HepG2 (cell line): ENCODE measurements around the gene ANKRD31. TPM values are rescaled to one million over a fixed set of nuclear protein-coding genes. Genes with fewer than 3 reads are reported as not detected.

ENCODE experiments used
- ATAC-seq: fragments of 200-7000 bp; cut with Tn5 transposase; 3 replicates; pipeline ENCODE4 v1.9.1; 2020; ENCODE audit warnings: mild to moderate bottlenecking, moderate library complexity
- BruUV-seq: library from RNA; stranded (reverse); fragments of 400-500 nt; replicated peaks from 2 replicates; lab custom pipeline; 2021; lab: Mats Ljungman, UMichigan
- CTCF ChIA-PET: fragments of 300-600 bp; formaldehyde crosslinking; extraction: SDS; loops from one replicate; lab custom pipeline; 2021; ENCODE audit warnings: low total read pairs, inconsistent platforms, low intra/inter-chr PET ratio; lab: Yijun Ruan, JAX
- POLR2A ChIA-PET: fragments of 350-600 bp; sonication (Branson Sonifier 250); formaldehyde crosslinking; loops from one replicate; lab custom pipeline; 2020; ENCODE audit warnings: antibody characterized with exemption, inconsistent platforms; lab: Yijun Ruan, JAX
- DNase-seq: peaks from one replicate; pipeline ENCODE4 v3.0.0-alpha.2; 2015; ENCODE audit warnings: low spot score
- FAIRE-seq: peaks from 3 replicates; lab custom pipeline; 2011; peaks lifted over from hg19 to GRCh38; lab: Jason Lieb, UNC
- H2AFZ ChIP-seq: one replicate; pipeline ENCODE4 v1.6.1; 2011; ENCODE audit warnings: low read length, inconsistent platforms
- H3K27ac ChIP-seq: fragments of 300-600 bp; 3 replicates; pipeline ENCODE4 v1.8.0; 2011; ENCODE audit warnings: mixed run types, mild to moderate bottlenecking, mixed read lengths, low read length, inconsistent platforms; ENCODE audit not compliant: insufficient read depth; ENCODE audit errors: extremely low read length
- H3K27me3 ChIP-seq, 2 experiments: fragments of 200-600 bp in 1 of 2; 2 replicates in 1 of 2; 3 replicates in 1 of 2; pipeline versions ENCODE4 v1.6.0 to v1.8.0; 2011; ENCODE audit warnings: low read length in 2 of 2, mild to moderate bottlenecking in 2 of 2, moderate library complexity in 2 of 2, inconsistent platforms in 1 of 2; ENCODE audit not compliant: insufficient read depth in 2 of 2, control insufficient read depth in 1 of 2
- H3K36me3 ChIP-seq, 2 experiments: fragments of 200-600 bp in 1 of 2; replicated peaks in 1 of 2; 2 replicates in 1 of 2; 3 replicates in 1 of 2; pipeline versions ENCODE4 v1.5.1 to v1.8.0; 2011; ENCODE audit warnings: low read length in 2 of 2, inconsistent platforms in 1 of 2; ENCODE audit not compliant: insufficient read depth in 2 of 2, control insufficient read depth in 1 of 2
- H3K4me1 ChIP-seq: 2 replicates; pipeline ENCODE4 v1.5.1; 2012; ENCODE audit warnings: low read length, inconsistent platforms; ENCODE audit not compliant: insufficient read depth
- H3K4me2 ChIP-seq: 2 replicates; pipeline ENCODE4 v1.6.0; 2011; ENCODE audit warnings: low read depth, low read length, inconsistent platforms
- H3K4me3 ChIP-seq, 3 experiments: fragments of 200-600 bp in 1 of 3; sonication (generic), shearing (Covaris generic) in 1 of 3; replicated peaks in 1 of 3; 2 replicates each; pipeline ENCODE4 v1.5.1; 2011 to 2016; ENCODE audit warnings: low read length in 3 of 3, inconsistent platforms in 2 of 3, low read depth in 2 of 3, mild to moderate bottlenecking in 2 of 3, control low read depth in 1 of 3, mixed read lengths in 1 of 3; ENCODE audit not compliant: insufficient read depth in 1 of 3
- H3K79me2 ChIP-seq: one replicate; pipeline ENCODE4 v1.6.1; 2011; ENCODE audit warnings: low read length, inconsistent platforms; ENCODE audit not compliant: insufficient read depth
- H3K9ac ChIP-seq: 2 replicates; pipeline ENCODE4 v1.6.0; 2011; ENCODE audit warnings: mild to moderate bottlenecking, low read depth, low read length, inconsistent platforms; ENCODE audit not compliant: insufficient read depth
- H3K9me3 ChIP-seq: 2 replicates; pipeline ENCODE4 v1.5.1; 2012; ENCODE audit warnings: mild to moderate bottlenecking, low read length
- H4K20me1 ChIP-seq: 2 replicates; pipeline ENCODE4 v1.6.0; 2011; ENCODE audit warnings: inconsistent platforms, mild to moderate bottlenecking, low read length, moderate library complexity; ENCODE audit not compliant: insufficient read depth
- FOXM1 ChIP-seq: sonication (generic); formaldehyde crosslinking; IDR thresholded peaks from 2 replicates; pipeline ENCODE4 v1.5.0; 2020; ENCODE audit warnings: missing genetic modification reagents
- HNF1B ChIP-seq: sonication (generic); formaldehyde crosslinking; IDR thresholded peaks from 2 replicates; pipeline ENCODE4 v1.5.1; 2020; ENCODE audit warnings: mild to moderate bottlenecking, moderate library complexity, missing genetic modification reagents
- JUND ChIP-seq: sonication (generic); formaldehyde crosslinking; IDR thresholded peaks from 2 replicates; pipeline ENCODE4 v1.8.0; 2022; ENCODE audit warnings: mild to moderate bottlenecking, missing genetic modification reagents
- MLLT10 ChIP-seq: sonication (generic); formaldehyde crosslinking; IDR thresholded peaks from 2 replicates; pipeline ENCODE4 v1.4.0; 2020; ENCODE audit warnings: missing genetic modification reagents
- MTF1 ChIP-seq: sonication (generic); formaldehyde crosslinking; IDR thresholded peaks from 2 replicates; pipeline ENCODE4 v1.5.0; 2020; ENCODE audit warnings: missing genetic modification reagents
- MTF2 ChIP-seq: sonication (generic); formaldehyde crosslinking; IDR thresholded peaks from 2 replicates; pipeline ENCODE4 v1.5.0; 2020; ENCODE audit warnings: missing genetic modification reagents, borderline replicate concordance
- MZF1 ChIP-seq: sonication (generic); formaldehyde crosslinking; IDR thresholded peaks from 2 replicates; pipeline ENCODE4 v1.8.1; 2023; ENCODE audit warnings: mild to moderate bottlenecking, missing genetic modification reagents, borderline replicate concordance
- NFIB ChIP-seq: sonication (generic); formaldehyde crosslinking; IDR thresholded peaks from 2 replicates; pipeline ENCODE4 v1.9.0; 2021; ENCODE audit warnings: missing genetic modification reagents, mild to moderate bottlenecking, borderline replicate concordance
- PAWR ChIP-seq: sonication (generic); formaldehyde crosslinking; IDR thresholded peaks from 2 replicates; pipeline ENCODE4 v1.4.0; 2020; ENCODE audit warnings: missing genetic modification reagents, mild to moderate bottlenecking, borderline replicate concordance
- RXRA ChIP-seq: sonication (generic); formaldehyde crosslinking; IDR thresholded peaks from 2 replicates; pipeline ENCODE4 v1.5.1; 2020; ENCODE audit warnings: missing genetic modification reagents
- SKI ChIP-seq: fragments of 450-650 bp; IDR thresholded peaks from one replicate; pipeline ENCODE4 v1.6.1; 2018; ENCODE audit warnings: mild to moderate bottlenecking; ENCODE audit not compliant: partially characterized antibody
- ZFP1 ChIP-seq: IDR thresholded peaks from 2 replicates; pipeline ENCODE4 v1.6.1; 2016
- ZFP90 ChIP-seq: sonication (generic); formaldehyde crosslinking; IDR thresholded peaks from 2 replicates; pipeline ENCODE4 v1.8.0; 2022; ENCODE audit warnings: missing genetic modification reagents, mild to moderate bottlenecking, inconsistent platforms, borderline replicate concordance
- ZNF639 ChIP-seq: conservative IDR thresholded peaks from 2 replicates; pipeline ENCODE4 v1.6.1; 2018; ENCODE audit warnings: missing genetic modification reagents
- ZNF749 ChIP-seq: sonication (generic); formaldehyde crosslinking; IDR thresholded peaks from 2 replicates; pipeline ENCODE4 v1.8.0; 2022; ENCODE audit warnings: mild to moderate bottlenecking, missing genetic modification reagents, moderate library complexity, borderline replicate concordance
- in situ Hi-C: cut with HindIII; loops from 2 replicates; pipeline ENCODE4 v1.10.0; 2017; ENCODE audit warnings: low pct_unique_long_range_greater_than_20kb; ENCODE audit not compliant: extremely low pct_ligation_motif_present
- intact Hi-C: fragments of 100-400 bp; cut with micrococcal nuclease; formaldehyde crosslinking; loops from one replicate; pipeline ENCODE4 v1.10.0; 2022; ENCODE audit not compliant: unreplicated experiment
- polyA plus RNA-seq, 8 experiments: library from polyadenylated mRNA; depleted of rRNA in 3 of 8; stranded (reverse) in 7 of 8; unstranded in 1 of 8; fragments of >200 nt; fragmentation: Illumina TruSeq in 4 of 8; extraction: Trizol in 4 of 8; gene quantifications; 2 replicates each; pipeline versions ENCODE4 v1.2.1 to v1.2.3, GENCODE V29; 2011 to 2016; ENCODE audit warnings: low read depth in 4 of 8, missing spikeins in 1 of 8, mixed read lengths in 1 of 8; ENCODE audit not compliant: insufficient read depth in 1 of 8
- total RNA-seq, 5 experiments: library from RNA; depleted of rRNA; stranded (reverse); fragments of >200 nt; fragmentation: Illumina TruSeq; extraction: Trizol; gene quantifications; 2 replicates each; pipeline ENCODE4 v1.2.3, GENCODE V29; 2016; ENCODE audit warnings: low read depth in 1 of 5

ANKRD31 gene
- total and polyA plus RNA-seq, 2 of the 13 experiments (the other 11 are each of a cell fraction or from before 2014, with no cell fraction given), result 0.01 to 0.09 TPM

- CTCF ChIA-PET, result no interaction called here
Observed at GRCh38 chr5:75047356-75047755, 189.3 kb downstream of the ANKRD31 start.

More at GRCh38 chr5:75047356-75047755, 189.3 kb downstream of the ANKRD31 start:
- H3K4me1 ChIP-seq, result peaks cover 29% of the 10 kb centered on the region
- no peak overlapping the region for H3K4me3 ChIP-seq
- TF ChIP-seq JUND, result no peak
- TF ChIP-seq SKI, result no peak
- no peak for TF ChIP-seq ZFP1
- TF ChIP-seq MTF2, result no peak
- no peak for TF ChIP-seq MLLT10 (CRISPR knock-in tag)
- TF ChIP-seq NFIB (CRISPR knock-in tag), result no peak
- TF ChIP-seq MZF1 (CRISPR knock-in tag), result no peak
- TF ChIP-seq FOXM1 (CRISPR knock-in tag), result no peak
- no peak for TF ChIP-seq MTF1
- TF ChIP-seq ZFP90 (CRISPR knock-in tag), result no peak
- no peak for TF ChIP-seq ZNF749 (CRISPR knock-in tag)
- no peak for TF ChIP-seq PAWR
- TF ChIP-seq ZNF639 (CRISPR knock-in tag), result no peak
- TF ChIP-seq RXRA (CRISPR knock-in tag), result no peak
- TF ChIP-seq HNF1B, result no peak
- no TSS peak for BruUV-seq
- H3K27me3 ChIP-seq, result peaks cover 8 to 19% of the 10 kb centered on the region in 2 experiments
- DNase-seq, result no peak
- no peaks in the 10 kb centered on the region for H3K36me3 ChIP-seq
- no peak overlapping the region for H2AFZ ChIP-seq
- no peak for FAIRE-seq
- H3K9ac ChIP-seq, result no peak overlapping the region
- no peaks in the 10 kb centered on the region for H4K20me1 ChIP-seq
- intact Hi-C loops (no loop called here), in situ Hi-C loops (loop anchor here (10.0 kb wide), 1 partner anchor 113 kb away; no protein-coding TSS in a partner anchor)
- H3K9me3 ChIP-seq, result no peaks in the 10 kb centered on the region
- no peak overlapping the region for H3K27ac ChIP-seq
- no peaks in the 10 kb centered on the region for H3K79me2 ChIP-seq
- H3K4me2 ChIP-seq, result no peak overlapping the region
- ATAC-seq, result no peak
- POLR2A ChIA-PET, result no interaction called here
